ENCODE results near the gene FLT3.

FLT3 gene

DNA sequence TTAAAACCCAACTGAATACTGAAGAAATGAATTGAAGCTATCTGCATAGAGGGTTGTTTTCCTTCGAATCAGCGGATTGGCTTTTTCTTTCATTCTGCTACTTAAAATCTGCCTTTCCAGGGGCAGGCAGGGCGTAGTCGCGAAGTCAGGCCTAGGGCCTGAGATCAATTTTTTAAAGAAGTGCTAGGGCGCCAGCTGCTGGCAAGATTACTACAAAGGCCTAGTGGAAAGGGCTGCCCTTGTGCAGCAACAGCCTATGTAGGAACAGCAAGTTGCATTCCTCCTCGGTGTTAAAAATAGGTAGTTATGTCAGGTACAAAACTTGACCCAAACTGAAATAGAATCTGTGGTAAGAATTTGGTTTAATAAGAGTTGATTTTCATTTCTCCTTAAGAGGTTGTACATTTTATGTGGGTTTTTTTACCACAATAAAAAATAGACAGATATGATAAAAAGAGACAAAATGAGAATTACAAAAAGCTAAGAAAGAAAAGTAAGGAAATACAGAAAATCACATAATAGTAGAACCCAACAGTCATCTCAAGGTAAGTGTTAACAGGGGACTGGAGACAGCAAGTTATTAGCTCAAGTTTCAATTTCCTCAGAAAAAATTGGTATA is 102.4 kb downstream of the FLT3 start:
- Histone ChIP-seq H3K36me3 (no peaks in the 10 kb centered on the region), H3K4me1 (peaks cover 0 to 10% (median 0%) of the 10 kb centered on the region in 4 donors), H3K4me3 (no peak overlapping the region), H3K27me3 (no peaks in the 10 kb centered on the region), H3K27ac (peak overlapping the region in 1 of 2 donors; percentile 39), H3K9me3 (no peaks in the 10 kb centered on the region)
- intact Hi-C loops (cut with DNase I; ENCODE audit: low total_unique reads) = no loop called here
- TF ChIP-seq, protein P1, sequence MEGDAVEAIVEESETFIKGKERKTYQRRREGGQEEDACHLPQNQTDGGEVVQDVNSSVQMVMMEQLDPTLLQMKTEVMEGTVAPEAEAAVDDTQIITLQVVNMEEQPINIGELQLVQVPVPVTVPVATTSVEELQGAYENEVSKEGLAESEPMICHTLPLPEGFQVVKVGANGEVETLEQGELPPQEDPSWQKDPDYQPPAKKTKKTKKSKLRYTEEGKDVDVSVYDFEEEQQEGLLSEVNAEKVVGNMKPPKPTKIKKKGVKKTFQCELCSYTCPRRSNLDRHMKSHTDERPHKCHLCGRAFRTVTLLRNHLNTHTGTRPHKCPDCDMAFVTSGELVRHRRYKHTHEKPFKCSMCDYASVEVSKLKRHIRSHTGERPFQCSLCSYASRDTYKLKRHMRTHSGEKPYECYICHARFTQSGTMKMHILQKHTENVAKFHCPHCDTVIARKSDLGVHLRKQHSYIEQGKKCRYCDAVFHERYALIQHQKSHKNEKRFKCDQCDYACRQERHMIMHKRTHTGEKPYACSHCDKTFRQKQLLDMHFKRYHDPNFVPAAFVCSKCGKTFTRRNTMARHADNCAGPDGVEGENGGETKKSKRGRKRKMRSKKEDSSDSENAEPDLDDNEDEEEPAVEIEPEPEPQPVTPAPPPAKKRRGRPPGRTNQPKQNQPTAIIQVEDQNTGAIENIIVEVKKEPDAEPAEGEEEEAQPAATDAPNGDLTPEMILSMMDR (IDR thresholded peaks at IDR 0.05) = peak in 1 of 2 experiments; percentile 25
- peak in 1 of 2 donors; percentile 79 for DNase-seq

DNA sequence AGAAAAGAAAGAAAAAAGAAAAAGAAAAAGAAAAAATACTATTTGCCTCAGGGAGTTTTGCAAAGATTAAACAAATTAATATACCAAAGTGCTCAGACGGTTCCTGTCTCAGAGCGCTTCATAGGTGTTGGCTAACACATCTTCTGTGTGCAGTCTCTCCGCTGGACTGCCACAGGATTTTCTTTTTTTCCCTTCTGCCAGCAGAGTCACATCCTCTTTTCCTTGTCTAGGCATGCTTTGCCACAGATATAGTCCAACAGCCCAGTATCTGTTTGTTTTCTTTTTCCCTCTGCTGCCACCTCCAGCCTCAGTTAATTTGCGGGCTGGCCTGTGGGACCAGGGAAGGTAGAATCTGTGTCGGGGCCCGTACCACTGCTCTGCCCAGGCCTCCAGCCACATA is 108.5 kb downstream of the FLT3 start:
- Histone ChIP-seq H3K36me3 (no peaks in the 10 kb centered on the region), H3K9me3 (no peaks in the 10 kb centered on the region), H3K4me1 (no peaks in the 10 kb centered on the region), H3K4me3 (no peak overlapping the region), H3K27me3 (peaks cover 0 to 31% of the 10 kb centered on the region in 2 donors), H3K27ac (no peak overlapping the region)
- TF ChIP-seq, protein P1 (IDR thresholded peaks at IDR 0.05) = no peak
- intact Hi-C loops (cut with DNase I; ENCODE audit: low total_unique reads) = no loop called here
- no peak for DNase-seq

- Histone ChIP-seq H3K4me1 (no peaks in the 10 kb centered on the region), H3K36me3 (no peaks in the 10 kb centered on the region), H3K27me3 (peaks cover 0 to 53% of the 10 kb centered on the region in 2 donors), H3K9me3 (no peaks in the 10 kb centered on the region), H3K4me3 (no peak within 1 kb of the TSS), H3K27ac (no peak within 1 kb of the TSS)
- peak in 1 of 2 donors; percentile 41 for DNase-seq
- intact Hi-C loops (cut with DNase I; ENCODE audit: low total_unique reads) = loop anchor here (5.0 to 10.0 kb wide), 2 partner anchors 454 to 626 kb away; no protein-coding TSS in a partner anchor
- TF ChIP-seq, protein P1 (IDR thresholded peaks at IDR 0.05) = no peak
These were observed 111.9 kb downstream of the FLT3 start, which contains the start of gene URAD for GRCh38 chr13:27988520-27988919. Gene URAD, minus strand, starts transcription at chr13:27988693. Its CDS starts 56 bp downstream, at chr13:27988637.

GRCh38 chr13:27985600-27985999 is 114.8 kb downstream of the FLT3 start:
- Histone ChIP-seq H3K4me1 (peaks cover 0 to 3% (median 2%) of the 10 kb centered on the region in 4 donors), H3K27ac (no peak overlapping the region), H3K9me3 (no peaks in the 10 kb centered on the region), H3K27me3 (peaks cover 0 to 75% of the 10 kb centered on the region in 2 donors), H3K4me3 (no peak overlapping the region), H3K36me3 (no peaks in the 10 kb centered on the region)
- TF ChIP-seq, protein P1 (IDR thresholded peaks at IDR 0.05) = no peak
- intact Hi-C loops (cut with DNase I; ENCODE audit: low total_unique reads) = loop anchor here (5.0 to 10.0 kb wide), 2 partner anchors 451 to 623 kb away; no protein-coding TSS in a partner anchor
- DNase-seq = no peak

GRCh38 chr13:27982361-27982760 is 118.0 kb downstream of the FLT3 start:
- TF ChIP-seq, protein P1 (IDR thresholded peaks at IDR 0.05) = no peak
- Histone ChIP-seq H3K9me3 (no peaks in the 10 kb centered on the region), H3K4me3 (no peak overlapping the region), H3K36me3 (no peaks in the 10 kb centered on the region), H3K27me3 (peaks cover 0 to 84% of the 10 kb centered on the region in 2 donors), H3K4me1 (peaks cover 0 to 35% (median 27%) of the 10 kb centered on the region in 4 donors), H3K27ac (no peak overlapping the region)
- intact Hi-C loops (cut with DNase I; ENCODE audit: low total_unique reads) = loop anchor here (10.0 kb wide), 1 partner anchor 448 kb away; no protein-coding TSS in a partner anchor
- DNase-seq = no peak
